Measurements from ENCODE around the gene SIM2.

Gene SIM2

DNA sequence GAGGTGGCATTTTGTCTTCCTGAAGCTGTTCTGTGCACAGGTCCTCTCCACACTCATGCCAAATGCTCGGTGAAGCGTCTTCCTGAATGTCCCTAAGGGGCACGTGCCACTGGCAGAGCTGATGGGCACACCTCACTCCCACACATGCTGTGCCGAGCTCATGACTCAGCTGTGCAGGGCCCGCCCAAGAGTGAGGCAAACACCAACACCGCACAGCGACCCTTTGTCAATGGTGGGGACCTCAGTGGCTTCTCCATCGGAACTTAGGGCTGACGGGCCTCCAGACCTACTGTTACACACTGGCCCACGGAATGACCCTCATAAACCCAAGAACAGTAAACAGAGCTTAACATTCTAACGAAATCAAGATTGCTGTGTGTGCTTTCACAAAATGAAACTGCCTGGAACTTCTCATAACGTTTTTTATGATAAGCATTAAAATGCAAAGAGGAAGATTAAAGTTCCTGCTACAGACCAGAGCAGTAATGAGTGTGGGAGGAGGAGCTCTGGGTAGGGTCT lies 89.3 kb downstream of the SIM2 start:
- H3K9me2 ChIP-seq (replicated peaks; ENCODE audit: control insufficient read depth, low read length): no peaks in the 10 kb centered on the region
- no peaks in the 10 kb centered on the region for H3F3A ChIP-seq (ENCODE audit: control insufficient read depth, insufficient read depth)
- H3K4me3 ChIP-seq (ENCODE audit: low read length): no peak overlapping the region
- H3K4me2 ChIP-seq (ENCODE audit: low read length): no peak overlapping the region
- H3K4me1 ChIP-seq (ENCODE audit: control insufficient read depth, low read length): no peaks in the 10 kb centered on the region
- no peaks in the 10 kb centered on the region for H3K9me3 ChIP-seq (ENCODE audit: control insufficient read depth, insufficient read depth, low read length)
- H4K20me1 ChIP-seq (ENCODE audit: control insufficient read depth, insufficient read depth, low read depth, low read length): no peaks in the 10 kb centered on the region
- H3K27me3 ChIP-seq (ENCODE audit: control insufficient read depth, low read length): no peaks in the 10 kb centered on the region
- no peak overlapping the region for H3K27ac ChIP-seq (ENCODE audit: low read depth, low read length)
- H3K36me3 ChIP-seq (ENCODE audit: control insufficient read depth, low read length): no peaks in the 10 kb centered on the region
- H3K79me2 ChIP-seq (ENCODE audit: control insufficient read depth, low read length): no peaks in the 10 kb centered on the region
- TF ChIP-seq, protein P1, sequence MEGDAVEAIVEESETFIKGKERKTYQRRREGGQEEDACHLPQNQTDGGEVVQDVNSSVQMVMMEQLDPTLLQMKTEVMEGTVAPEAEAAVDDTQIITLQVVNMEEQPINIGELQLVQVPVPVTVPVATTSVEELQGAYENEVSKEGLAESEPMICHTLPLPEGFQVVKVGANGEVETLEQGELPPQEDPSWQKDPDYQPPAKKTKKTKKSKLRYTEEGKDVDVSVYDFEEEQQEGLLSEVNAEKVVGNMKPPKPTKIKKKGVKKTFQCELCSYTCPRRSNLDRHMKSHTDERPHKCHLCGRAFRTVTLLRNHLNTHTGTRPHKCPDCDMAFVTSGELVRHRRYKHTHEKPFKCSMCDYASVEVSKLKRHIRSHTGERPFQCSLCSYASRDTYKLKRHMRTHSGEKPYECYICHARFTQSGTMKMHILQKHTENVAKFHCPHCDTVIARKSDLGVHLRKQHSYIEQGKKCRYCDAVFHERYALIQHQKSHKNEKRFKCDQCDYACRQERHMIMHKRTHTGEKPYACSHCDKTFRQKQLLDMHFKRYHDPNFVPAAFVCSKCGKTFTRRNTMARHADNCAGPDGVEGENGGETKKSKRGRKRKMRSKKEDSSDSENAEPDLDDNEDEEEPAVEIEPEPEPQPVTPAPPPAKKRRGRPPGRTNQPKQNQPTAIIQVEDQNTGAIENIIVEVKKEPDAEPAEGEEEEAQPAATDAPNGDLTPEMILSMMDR (IDR thresholded peaks at IDR 0.05; ENCODE audit: low read depth, low read length, poor library complexity, severe bottlenecking): no peak
- no peak for TF ChIP-seq EZH2phosphoT487 (IDR thresholded peaks at IDR 0.05; ENCODE audit: borderline replicate concordance, low read length)

DNA sequence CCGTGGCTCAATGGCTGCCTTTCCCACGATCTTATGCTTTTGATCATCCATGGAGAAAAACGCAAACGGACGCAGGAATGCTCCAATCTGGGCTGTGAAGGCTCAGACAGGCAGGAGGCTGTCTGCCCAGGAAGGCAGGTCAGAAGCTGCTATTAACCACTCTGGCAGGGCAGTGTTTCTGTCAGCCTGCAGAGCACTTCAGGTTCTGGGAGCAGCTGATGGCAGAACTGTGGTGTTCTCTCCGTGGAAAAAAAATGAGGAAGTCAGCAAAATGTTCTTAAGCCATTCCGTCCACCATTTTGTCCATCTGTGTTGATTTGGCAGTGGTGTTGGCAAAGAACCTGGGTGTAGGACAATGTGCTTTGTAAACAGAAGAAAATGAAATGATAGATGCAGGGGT lies 91.7 kb downstream of the SIM2 start:
- H3K9me3 ChIP-seq (ENCODE audit: control insufficient read depth, insufficient read depth, low read length): 0 out of 2 replicates have a peak, but pooled peaks cover 3% of the 10 kb centered on the region
- no peaks in the 10 kb centered on the region for H3K79me2 ChIP-seq (ENCODE audit: control insufficient read depth, low read length)
- no peaks in the 10 kb centered on the region for H3K4me1 ChIP-seq (ENCODE audit: control insufficient read depth, low read length)
- H3K4me3 ChIP-seq (ENCODE audit: low read length): no peak overlapping the region
- no peaks in the 10 kb centered on the region for H3K9me2 ChIP-seq (replicated peaks; ENCODE audit: control insufficient read depth, low read length)
- no peaks in the 10 kb centered on the region for H3K36me3 ChIP-seq (ENCODE audit: control insufficient read depth, low read length)
- TF ChIP-seq EZH2phosphoT487 (IDR thresholded peaks at IDR 0.05; ENCODE audit: borderline replicate concordance, low read length): no peak
- TF ChIP-seq, protein P1 (IDR thresholded peaks at IDR 0.05; ENCODE audit: low read depth, low read length, poor library complexity, severe bottlenecking): no peak
- H3K27me3 ChIP-seq (ENCODE audit: control insufficient read depth, low read length): no peaks in the 10 kb centered on the region
- H3F3A ChIP-seq (ENCODE audit: control insufficient read depth, insufficient read depth): no peaks in the 10 kb centered on the region
- H3K27ac ChIP-seq (ENCODE audit: low read depth, low read length): no peak overlapping the region
- no peak overlapping the region for H3K4me2 ChIP-seq (ENCODE audit: low read length)
- no peaks in the 10 kb centered on the region for H4K20me1 ChIP-seq (ENCODE audit: control insufficient read depth, insufficient read depth, low read depth, low read length)

DNA sequence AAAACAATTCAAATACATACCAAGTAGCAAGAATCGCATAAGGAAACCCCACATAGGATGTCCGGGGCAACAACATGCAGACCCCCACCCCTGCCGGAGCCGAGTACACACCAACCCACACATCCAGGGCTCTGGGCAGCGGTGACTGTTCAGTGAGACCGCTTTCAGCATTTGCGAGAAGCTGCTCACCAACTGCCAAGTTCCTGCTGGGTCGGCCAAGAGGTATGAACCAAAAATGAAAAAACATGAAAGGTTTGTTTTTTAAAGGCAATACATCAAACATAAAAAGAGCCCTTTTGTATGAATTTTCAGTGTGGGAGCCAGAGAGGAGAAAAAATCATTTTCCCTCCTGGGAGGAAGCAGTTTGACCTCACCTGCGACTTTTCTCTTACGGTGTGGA lies 92.3 kb downstream of the SIM2 start:
- no peaks in the 10 kb centered on the region for H3K4me1 ChIP-seq (ENCODE audit: control insufficient read depth, low read length)
- H3K4me2 ChIP-seq (ENCODE audit: low read length): no peak overlapping the region
- H3K27me3 ChIP-seq (ENCODE audit: control insufficient read depth, low read length): no peaks in the 10 kb centered on the region
- H4K20me1 ChIP-seq (ENCODE audit: control insufficient read depth, insufficient read depth, low read depth, low read length): no peaks in the 10 kb centered on the region
- TF ChIP-seq, protein P1 (IDR thresholded peaks at IDR 0.05; ENCODE audit: low read depth, low read length, poor library complexity, severe bottlenecking): no peak
- no peak for TF ChIP-seq EZH2phosphoT487 (IDR thresholded peaks at IDR 0.05; ENCODE audit: borderline replicate concordance, low read length)
- no peaks in the 10 kb centered on the region for H3K36me3 ChIP-seq (ENCODE audit: control insufficient read depth, low read length)
- no peak overlapping the region for H3K4me3 ChIP-seq (ENCODE audit: low read length)
- H3K79me2 ChIP-seq (ENCODE audit: control insufficient read depth, low read length): no peaks in the 10 kb centered on the region
- H3K9me3 ChIP-seq (ENCODE audit: control insufficient read depth, insufficient read depth, low read length): peaks cover 7% of the 10 kb centered on the region; the same call in 1 of the 2 replicates
- no peaks in the 10 kb centered on the region for H3K9me2 ChIP-seq (replicated peaks; ENCODE audit: control insufficient read depth, low read length)
- H3F3A ChIP-seq (ENCODE audit: control insufficient read depth, insufficient read depth): no peaks in the 10 kb centered on the region
- H3K27ac ChIP-seq (ENCODE audit: low read depth, low read length): no peak overlapping the region

Data from DOHH2 (cell line).